Peyer's patch (tissue), 4 donors: ENCODE measurements around the gene C1R. TPM values are rescaled to one million over a fixed set of nuclear protein-coding genes. Genes with fewer than 3 reads are reported as not detected.
A peak's percentile ranks its signal among the peaks of the same experiment; 100 is the strongest.

Experiments
- DNase-seq, 3 donors: peaks; one replicate each; pipeline ENCODE4 v3.0.0-alpha.2; 2017 to 2019
- H3K27ac ChIP-seq, 4 donors: fragments of 200-600 bp; sonication (generic); one replicate each; pipeline ENCODE4 v1.5.1; 2016 to 2019
- H3K27me3 ChIP-seq, 2 donors: fragments of 200-600 bp; sonication (generic); one replicate each; pipeline ENCODE4 v1.5.1; 2019
- H3K36me3 ChIP-seq, 3 donors: fragments of 200-600 bp; sonication (generic); one replicate each; pipeline ENCODE4 v1.5.1; 2016 to 2019
- H3K4me1 ChIP-seq, 4 donors: fragments of 200-600 bp; sonication (generic); one replicate each; pipeline ENCODE4 v1.5.1; 2016 to 2019
- H3K4me3 ChIP-seq, 4 donors: fragments of 200-600 bp; sonication (generic); 1 replicate in 3 of 4; 2 replicates in 1 of 4; pipeline ENCODE4 v1.5.1; 2016 to 2019; ENCODE audit warnings: mild to moderate bottlenecking in 1 of 4
- H3K9me3 ChIP-seq, 4 donors: fragments of 200-600 bp; sonication (generic); one replicate each; pipeline ENCODE4 v1.5.1; 2016 to 2019; ENCODE audit warnings: mild to moderate bottlenecking in 1 of 4
- POLR2A ChIP-seq, 2 donors: fragments of 450-650 bp; IDR thresholded peaks; one replicate each; pipeline ENCODE4 v1.5.1; 2017; ENCODE audit warnings: antibody characterized with exemption in 2 of 2, mild to moderate bottlenecking in 2 of 2, moderate library complexity in 2 of 2
- total RNA-seq, 4 donors: library from RNA; depleted of rRNA; stranded (reverse); fragments of >200 nt; gene quantifications; one replicate each; pipeline ENCODE4 v1.1.0, GENCODE V29; 2016
- TF ChIP-seq, protein P1 (sequence below), 6 experiments: fragments of 450-650 bp in 4 of 6; fragments of 200-600 bp in 2 of 6; sonication (generic) in 1 of 6; IDR thresholded peaks; one replicate each; pipeline ENCODE4 v1.5.1; 2017 to 2019; ENCODE audit warnings: antibody characterized with exemption in 6 of 6, mild to moderate bottlenecking in 3 of 6, moderate library complexity in 1 of 6

Gene C1R
- total RNA-seq, 4 donors from 2014 or later = 27.5 to 151 (median 125) TPM

DNA sequence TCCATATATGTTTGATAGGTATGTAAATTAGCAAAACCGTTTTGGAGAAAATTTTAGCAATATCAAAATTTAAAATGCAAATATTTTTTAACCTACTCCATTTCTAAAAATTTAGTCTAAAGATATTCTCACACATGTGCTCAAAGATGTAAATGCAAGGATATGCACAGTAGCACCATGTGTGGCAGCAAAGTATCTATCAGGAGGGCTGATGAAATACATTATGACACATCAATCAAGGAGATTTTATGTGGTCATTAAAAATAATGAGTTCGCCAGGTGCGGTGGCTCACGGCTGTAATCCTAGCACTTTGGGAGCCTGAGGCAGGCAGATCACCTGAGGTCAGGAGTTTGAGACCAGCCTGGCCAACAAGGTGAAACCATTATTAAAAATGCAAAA lies 8.0 kb upstream of the C1R start:
- no peak overlapping the region for H3K4me3 ChIP-seq
- TF ChIP-seq, protein P1, sequence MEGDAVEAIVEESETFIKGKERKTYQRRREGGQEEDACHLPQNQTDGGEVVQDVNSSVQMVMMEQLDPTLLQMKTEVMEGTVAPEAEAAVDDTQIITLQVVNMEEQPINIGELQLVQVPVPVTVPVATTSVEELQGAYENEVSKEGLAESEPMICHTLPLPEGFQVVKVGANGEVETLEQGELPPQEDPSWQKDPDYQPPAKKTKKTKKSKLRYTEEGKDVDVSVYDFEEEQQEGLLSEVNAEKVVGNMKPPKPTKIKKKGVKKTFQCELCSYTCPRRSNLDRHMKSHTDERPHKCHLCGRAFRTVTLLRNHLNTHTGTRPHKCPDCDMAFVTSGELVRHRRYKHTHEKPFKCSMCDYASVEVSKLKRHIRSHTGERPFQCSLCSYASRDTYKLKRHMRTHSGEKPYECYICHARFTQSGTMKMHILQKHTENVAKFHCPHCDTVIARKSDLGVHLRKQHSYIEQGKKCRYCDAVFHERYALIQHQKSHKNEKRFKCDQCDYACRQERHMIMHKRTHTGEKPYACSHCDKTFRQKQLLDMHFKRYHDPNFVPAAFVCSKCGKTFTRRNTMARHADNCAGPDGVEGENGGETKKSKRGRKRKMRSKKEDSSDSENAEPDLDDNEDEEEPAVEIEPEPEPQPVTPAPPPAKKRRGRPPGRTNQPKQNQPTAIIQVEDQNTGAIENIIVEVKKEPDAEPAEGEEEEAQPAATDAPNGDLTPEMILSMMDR (IDR thresholded peaks at IDR 0.05) = no peak
- TF ChIP-seq POLR2A (IDR thresholded peaks at IDR 0.05) = no peak
- H3K4me1 ChIP-seq = no peaks in the 10 kb centered on the region
- no peaks in the 10 kb centered on the region for H3K27me3 ChIP-seq
- no peaks in the 10 kb centered on the region for H3K9me3 ChIP-seq
- no peak overlapping the region for H3K27ac ChIP-seq
- peaks cover 0 to 25% (median 0%) of the 10 kb centered on the region in 3 donors for H3K36me3 ChIP-seq
- peak in 1 of 3 donors; percentile 4 for DNase-seq

DNA sequence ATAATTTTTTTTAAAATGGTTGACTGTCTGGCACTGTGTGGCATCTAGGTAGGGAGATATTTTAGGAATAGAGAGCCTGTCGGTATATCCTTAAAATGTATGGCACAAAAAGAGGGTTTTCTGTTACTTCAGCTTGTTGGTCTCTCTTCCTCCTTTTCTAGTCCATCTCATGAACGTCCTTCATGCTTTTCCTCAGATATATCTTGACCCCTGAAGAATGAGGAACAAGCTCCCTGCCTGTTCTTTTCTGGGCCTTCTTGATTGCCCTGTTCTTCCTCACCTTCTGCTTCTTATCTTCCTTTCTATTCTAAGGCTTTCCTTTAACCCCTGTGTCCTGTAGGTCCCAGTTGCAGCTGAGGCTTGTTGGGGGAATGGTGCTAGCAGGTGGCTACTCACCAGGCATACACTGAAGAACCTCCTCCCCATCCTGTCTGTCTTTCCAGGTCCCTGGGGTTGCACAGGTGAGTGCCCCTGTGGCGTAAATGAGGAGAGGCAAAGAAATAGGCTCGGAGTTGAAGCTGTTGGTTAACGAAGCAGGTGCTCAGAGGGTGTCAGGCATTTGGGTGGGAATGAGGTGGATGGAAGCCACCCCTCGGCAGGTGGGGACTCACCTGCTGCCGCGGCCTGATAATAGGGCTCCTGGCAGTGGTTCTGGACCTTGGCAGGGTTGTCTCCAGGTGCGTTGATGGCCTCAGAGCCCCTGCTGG lies 7.2 kb upstream of the C1R start:
- Histone ChIP-seq H3K27ac (no peak overlapping the region), H3K9me3 (no peaks in the 10 kb centered on the region), H3K4me1 (no peaks in the 10 kb centered on the region), H3K36me3 (peaks cover 0 to 24% (median 0%) of the 10 kb centered on the region in 3 donors), H3K4me3 (no peak overlapping the region), H3K27me3 (no peaks in the 10 kb centered on the region)
- TF ChIP-seq, protein P1 (IDR thresholded peaks at IDR 0.05) = no peak
- no peak for TF ChIP-seq POLR2A (IDR thresholded peaks at IDR 0.05)
- peak in 1 of 3 donors; percentile 35 for DNase-seq

DNA sequence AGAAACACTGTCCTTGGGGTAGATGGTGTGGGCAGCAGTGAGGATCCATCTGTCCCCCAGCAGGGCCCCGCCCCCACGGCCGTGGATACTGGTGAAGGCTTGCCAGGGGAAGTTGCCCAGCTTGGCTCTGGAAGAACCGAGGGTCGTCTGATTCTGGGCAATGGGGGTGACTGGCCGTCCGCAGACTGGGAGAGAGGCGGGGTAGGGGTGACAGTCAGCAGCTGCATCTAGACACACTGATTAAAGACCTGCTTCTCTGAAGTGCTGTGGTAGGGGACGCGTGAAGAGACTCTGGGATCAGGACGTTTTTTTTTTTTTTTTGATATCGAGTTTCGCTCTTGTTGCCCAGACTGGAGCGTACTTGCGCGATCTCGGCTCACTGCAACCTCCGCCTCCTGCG lies 4.7 kb upstream of the C1R start:
- TF ChIP-seq POLR2A (IDR thresholded peaks at IDR 0.05) = no peak
- TF ChIP-seq, protein P1 (IDR thresholded peaks at IDR 0.05) = no peak
- no peak overlapping the region for H3K27ac ChIP-seq
- no peaks in the 10 kb centered on the region for H3K27me3 ChIP-seq
- peaks cover 0 to 5% (median 1%) of the 10 kb centered on the region in 4 donors for H3K4me1 ChIP-seq
- peaks cover 0 to 18% (median 0%) of the 10 kb centered on the region in 3 donors for H3K36me3 ChIP-seq
- DNase-seq = no peak
- H3K4me3 ChIP-seq = no peak overlapping the region
- no peaks in the 10 kb centered on the region for H3K9me3 ChIP-seq

DNA sequence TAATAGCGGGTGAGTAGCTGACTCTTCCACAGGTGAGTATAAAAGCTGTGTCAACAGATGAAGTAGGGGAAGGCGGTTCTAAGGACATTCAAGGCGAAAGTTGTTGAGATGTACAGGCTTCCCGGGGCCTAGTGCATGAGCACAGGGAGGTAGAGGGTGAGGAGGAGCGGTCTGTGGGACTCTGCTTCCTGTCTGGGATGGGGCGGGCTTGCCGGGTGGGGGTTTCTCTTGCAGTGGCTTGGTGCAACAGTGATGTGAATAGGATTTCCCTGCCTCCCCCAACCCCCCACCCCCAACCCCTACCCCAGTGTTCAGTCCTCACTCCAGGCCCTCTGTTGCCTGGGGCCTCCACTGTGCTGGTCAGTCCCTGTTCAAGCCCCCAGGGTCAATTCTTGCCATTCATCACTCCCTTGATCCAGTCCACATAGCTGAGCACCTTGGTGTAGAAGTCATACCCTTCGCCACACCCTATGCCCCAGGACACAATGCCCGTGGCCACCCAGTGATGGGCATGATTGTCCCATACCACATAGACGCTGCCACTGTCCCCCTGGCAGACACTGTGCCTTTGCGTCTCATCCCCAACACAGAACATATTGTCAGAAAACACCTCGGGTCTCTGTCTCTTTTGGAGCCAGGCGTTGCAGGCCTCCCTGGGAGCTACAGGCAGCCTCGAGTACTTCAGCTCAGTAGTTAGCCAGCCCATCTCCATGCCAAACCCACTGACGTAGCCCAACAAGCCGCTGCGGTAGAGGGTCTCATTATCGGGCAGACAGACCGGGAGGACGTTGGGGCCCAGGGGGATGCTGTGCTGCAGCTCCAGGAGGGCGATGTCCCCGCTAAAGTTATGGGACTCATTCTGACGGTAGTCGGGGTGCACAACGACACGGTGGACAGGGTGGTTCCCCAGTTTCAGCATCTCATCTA lies 4.0 kb upstream of the C1R start:
- Histone ChIP-seq H3K36me3 (peaks cover 0 to 11% (median 0%) of the 10 kb centered on the region in 3 donors), H3K27me3 (no peaks in the 10 kb centered on the region), H3K4me1 (peaks cover 0 to 5% (median 1%) of the 10 kb centered on the region in 4 donors), H3K27ac (no peak overlapping the region), H3K4me3 (no peak overlapping the region), H3K9me3 (no peaks in the 10 kb centered on the region)
- TF ChIP-seq, protein P1 (IDR thresholded peaks at IDR 0.05) = no peak
- no peak for TF ChIP-seq POLR2A (IDR thresholded peaks at IDR 0.05)
- DNase-seq = no peak

DNA sequence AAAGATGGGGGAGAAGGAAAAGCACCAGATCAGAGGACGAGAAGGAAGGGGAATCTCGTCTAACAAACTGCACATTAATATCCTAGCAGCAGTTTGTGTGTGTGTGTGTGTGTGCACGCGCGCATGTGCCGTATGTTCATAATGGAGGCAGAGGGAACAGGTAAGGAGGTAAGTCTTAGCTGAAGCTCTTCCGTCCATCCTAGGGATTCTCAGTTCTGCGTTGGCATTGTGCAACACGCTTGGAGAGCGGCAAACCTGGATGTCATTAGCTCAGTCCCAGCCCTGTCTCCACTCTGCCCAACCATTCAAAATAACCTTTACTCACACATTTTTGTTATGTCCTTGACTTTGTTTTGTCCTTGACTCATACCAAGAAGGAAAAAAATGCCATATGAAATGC lies 1.6 kb upstream of the C1R start:
- H3K36me3 ChIP-seq = peaks cover 0 to 9% (median 0%) of the 10 kb centered on the region in 3 donors
- H3K27ac ChIP-seq = no peak overlapping the region
- H3K9me3 ChIP-seq = no peaks in the 10 kb centered on the region
- DNase-seq = no peak
- H3K27me3 ChIP-seq = no peaks in the 10 kb centered on the region
- TF ChIP-seq, protein P1 (IDR thresholded peaks at IDR 0.05) = no peak
- no peak for TF ChIP-seq POLR2A (IDR thresholded peaks at IDR 0.05)
- no peak overlapping the region for H3K4me3 ChIP-seq
- H3K4me1 ChIP-seq = peaks cover 0 to 5% (median 1%) of the 10 kb centered on the region in 4 donors
